NCI-H1092 (cell line): Measurements from ENCODE around the gene DOK5.

Experiments
- DNase-seq: peaks from one replicate; lab custom pipeline; 2025; lab: John Stamatoyannopoulos, UW

The DOK5 gene

GRCh38 chr20:54515793-54516628 lies 40.6 kb downstream of the DOK5 start:
- no peak for DNase-seq

DNA sequence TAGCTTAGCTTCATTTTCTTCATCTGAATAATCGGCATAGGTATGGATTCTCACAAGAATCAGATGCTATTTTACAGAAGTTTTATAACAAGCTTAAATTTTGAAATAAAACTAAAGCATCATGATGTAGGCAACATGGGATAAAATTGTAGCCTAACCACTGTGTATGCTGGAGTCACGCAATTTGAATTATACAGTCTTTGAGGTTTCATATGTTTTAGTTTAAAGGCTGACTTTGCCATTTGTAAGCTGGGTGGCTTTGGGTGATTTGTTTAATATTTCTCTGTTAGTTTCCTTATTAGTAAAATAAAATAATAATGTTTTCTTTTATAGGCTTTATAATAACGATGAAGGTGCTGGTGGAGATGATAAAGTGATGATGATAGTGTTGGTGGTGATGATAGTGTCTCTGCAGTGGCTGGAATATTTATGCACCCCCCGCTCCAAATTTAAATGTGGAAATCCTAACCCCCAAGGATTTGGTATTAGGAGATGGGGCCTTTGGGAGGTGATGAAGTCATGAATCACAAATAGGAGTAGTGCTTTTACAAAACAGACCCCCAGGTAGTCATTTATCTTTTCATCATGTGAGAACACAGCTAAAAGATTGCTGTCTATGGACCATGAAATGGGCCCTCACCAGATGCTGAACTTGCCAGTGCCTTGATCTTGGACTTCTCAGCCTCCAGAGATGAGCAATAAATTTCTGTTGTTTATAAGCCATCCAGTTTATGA lies 42.0 kb downstream of the DOK5 start:
- no peak for DNase-seq

- no peak for DNase-seq
Observed at GRCh38 chr20:54524849-54525248, 49.5 kb downstream of the DOK5 start.

DNA sequence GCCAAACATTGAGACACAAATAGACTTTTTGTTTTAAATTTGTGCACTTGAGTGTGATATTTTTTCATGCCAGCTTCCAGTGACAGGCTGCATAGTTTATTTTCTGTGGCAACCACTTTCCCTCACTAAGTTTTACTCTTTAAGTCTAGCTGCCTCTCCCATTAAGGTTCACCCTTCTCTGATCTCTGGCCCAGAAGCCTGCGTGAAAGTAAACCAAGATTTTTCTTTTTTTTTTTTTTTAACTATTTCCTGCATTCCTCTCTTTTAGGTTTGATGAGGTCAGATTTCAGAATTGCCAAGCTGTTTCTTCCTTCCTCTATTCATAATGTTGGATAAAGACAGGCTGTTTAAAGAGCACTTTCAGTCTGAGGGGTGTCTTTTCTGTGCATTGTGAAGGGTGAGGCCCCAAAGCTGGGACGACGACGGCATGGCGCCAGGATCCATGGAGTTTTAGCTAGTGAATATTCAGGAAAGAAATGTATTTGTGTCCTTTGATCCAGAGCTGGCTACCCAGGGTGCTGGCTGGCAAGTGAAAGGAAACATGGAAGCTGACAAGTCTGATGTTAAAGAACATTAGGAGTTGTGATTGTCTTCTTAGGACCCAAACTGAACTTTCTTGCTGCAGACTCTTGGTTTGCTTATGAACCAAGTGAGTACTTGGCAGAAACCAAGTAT lies 50.7 kb downstream of the DOK5 start:
- no peak for DNase-seq

GRCh38 chr20:54526801-54527200 lies 51.4 kb downstream of the DOK5 start:
- DNase-seq: no peak

DNA sequence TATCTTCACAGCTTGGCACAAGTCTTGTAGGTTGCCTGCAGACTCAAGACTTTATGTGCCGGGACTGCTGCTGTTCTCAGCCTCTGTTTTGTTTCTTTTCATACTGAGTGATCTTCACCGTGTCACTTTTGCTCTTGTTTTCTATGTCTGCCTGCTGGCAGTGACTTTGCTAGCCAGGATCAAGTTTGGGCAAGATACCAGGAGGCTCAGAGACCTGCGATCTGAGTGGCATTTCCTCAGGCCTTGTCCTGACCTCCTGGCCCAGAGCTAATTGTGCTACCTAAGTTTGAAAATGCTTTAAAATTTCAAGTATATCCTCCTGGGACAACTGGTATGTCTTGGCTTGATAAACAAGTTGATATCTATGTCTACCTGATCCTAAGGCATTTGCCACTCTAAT lies 57.2 kb downstream of the DOK5 start:
- no peak for DNase-seq

- DNase-seq: no peak
Observed at GRCh38 chr20:54534101-54534500, 58.7 kb downstream of the DOK5 start.

- no peak for DNase-seq
Observed at GRCh38 chr20:54535033-54535432, 59.6 kb downstream of the DOK5 start.

DNA sequence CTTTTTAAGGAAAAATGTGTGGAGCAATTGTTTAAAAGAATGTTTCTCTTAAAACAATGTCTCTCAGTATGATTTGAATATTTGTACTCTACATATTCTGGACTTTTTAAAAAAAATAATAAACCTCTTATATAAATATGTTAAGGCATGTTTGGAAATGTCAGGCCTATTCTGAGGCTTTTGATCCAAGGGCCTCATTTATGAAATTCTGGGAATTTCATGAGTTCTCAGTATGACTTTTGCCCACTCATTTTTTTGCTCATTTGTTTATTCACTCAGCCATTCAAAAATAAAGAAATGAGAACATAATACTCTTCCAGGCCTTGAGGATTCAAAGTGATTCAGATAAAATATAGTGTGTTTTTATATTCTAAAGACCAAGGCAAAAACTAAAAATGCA lies 60.4 kb downstream of the DOK5 start:
- DNase-seq: no peak

GRCh38 chr20:54539521-54540046 lies 64.2 kb downstream of the DOK5 start:
- DNase-seq: no peak

DNA sequence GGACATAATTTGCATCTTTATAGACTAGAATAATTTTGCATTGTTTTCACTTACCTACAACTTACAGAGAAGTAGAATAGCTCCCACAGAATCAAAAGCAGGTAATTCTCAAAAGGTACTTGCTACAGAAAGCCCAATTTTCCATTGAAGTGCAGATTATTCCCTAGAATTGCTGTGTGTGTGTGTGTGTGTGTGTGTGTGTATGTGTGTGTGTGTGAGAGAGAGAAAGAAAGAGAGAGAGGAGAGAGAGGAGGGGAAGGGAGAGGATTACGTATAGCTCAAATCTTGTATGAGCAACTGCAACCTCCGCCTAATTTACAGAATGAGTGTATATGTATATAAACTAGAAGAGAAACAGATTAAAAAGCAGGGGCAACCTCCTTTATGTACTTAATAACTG lies 68.0 kb downstream of the DOK5 start:
- no peak for DNase-seq

- no peak for DNase-seq
Observed at GRCh38 chr20:54545676-54546358, 70.4 kb downstream of the DOK5 start.

DNA sequence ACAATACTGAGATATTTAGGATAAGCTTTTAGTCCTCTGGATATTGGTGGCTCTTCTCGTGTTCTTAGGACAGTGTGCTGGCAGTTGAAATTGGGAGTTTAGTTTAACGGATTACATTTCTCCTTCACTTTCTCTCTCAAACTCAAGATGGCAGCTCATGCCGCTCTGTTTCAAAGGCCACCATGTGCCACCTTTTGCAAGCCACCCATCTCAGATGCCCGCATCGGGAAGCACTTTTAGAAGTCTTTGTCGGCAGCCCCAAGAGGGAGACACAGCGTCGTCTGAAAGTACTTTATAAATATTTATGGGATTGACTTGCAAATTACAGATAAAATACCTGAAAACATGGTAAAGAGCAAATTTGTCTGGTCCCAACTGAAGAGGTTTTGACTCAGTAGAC lies 73.5 kb downstream of the DOK5 start:
- DNase-seq: no peak

GRCh38 chr20:54549658-54550326 lies 74.4 kb downstream of the DOK5 start:
- no peak for DNase-seq

GRCh38 chr20:54550776-54551396 lies 75.5 kb downstream of the DOK5 start:
- no peak for DNase-seq

- DNase-seq: no peak
Observed at GRCh38 chr20:54554006-54554405, 78.6 kb downstream of the DOK5 start.

- DNase-seq: no peak
Observed at GRCh38 chr20:54555150-54555549, 79.8 kb downstream of the DOK5 start.

- no peak for DNase-seq
Observed at GRCh38 chr20:54556406-54556805, 81.0 kb downstream of the DOK5 start.

GRCh38 chr20:54557806-54558590 lies 82.6 kb downstream of the DOK5 start:
- DNase-seq: no peak

DNA sequence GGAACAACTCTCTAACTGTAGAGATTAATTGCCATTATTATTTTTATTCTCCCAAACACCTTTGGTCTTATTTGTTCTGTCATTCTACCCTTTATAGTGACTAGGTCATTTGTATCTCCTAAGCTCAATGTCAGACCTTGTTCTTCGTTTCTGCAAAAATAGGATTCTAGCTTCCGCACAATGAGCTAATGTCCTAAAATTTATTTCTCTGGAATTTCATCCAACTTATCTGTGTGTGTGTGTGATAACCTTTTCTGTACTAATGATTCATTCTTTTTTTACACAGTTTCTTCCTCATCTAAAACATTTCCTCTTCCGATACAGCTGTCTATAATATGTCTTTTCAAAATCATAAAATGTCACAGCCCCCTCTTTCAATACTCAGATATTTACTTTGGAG lies 84.5 kb downstream of the DOK5 start:
- DNase-seq: no peak
